GM11168 (cell line): ENCODE measurements around the gene OPRD1.
"Not testable (repeated sequence)": the region's sequence is repeated elsewhere in the genome, so short reads cannot be mapped to it uniquely, and the experiment has no call there.

Experiments
- in situ Hi-C: fragments of 300-500 bp; cut with MboI; formaldehyde crosslinking; loops from one replicate; pipeline ENCODE4 v1.12.0; 2022; ENCODE audit warnings: low sequenced_read_pairs; ENCODE audit not compliant: unreplicated experiment

OPRD1 gene

DNA sequence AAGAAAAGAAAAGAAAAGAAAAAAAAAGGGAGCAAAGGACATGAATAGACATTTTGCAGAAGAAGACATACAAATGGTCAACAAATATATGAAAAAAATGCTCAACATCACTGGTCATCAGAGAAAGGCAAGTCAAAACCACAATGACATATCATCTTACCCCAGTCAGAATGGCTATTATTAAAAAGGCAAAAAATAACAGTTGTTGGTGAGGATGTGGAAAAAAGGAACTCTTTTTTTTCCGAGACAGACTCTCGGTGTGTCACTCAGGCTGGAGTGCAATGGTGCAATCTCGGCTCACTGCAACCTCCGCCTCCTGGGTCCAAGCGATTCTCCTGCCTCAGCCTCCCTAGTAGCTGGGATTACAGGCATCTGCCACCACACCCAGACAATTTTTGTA lies 63.2 kb downstream of the OPRD1 start:
- in situ Hi-C loops, result not testable (repeated sequence)

DNA sequence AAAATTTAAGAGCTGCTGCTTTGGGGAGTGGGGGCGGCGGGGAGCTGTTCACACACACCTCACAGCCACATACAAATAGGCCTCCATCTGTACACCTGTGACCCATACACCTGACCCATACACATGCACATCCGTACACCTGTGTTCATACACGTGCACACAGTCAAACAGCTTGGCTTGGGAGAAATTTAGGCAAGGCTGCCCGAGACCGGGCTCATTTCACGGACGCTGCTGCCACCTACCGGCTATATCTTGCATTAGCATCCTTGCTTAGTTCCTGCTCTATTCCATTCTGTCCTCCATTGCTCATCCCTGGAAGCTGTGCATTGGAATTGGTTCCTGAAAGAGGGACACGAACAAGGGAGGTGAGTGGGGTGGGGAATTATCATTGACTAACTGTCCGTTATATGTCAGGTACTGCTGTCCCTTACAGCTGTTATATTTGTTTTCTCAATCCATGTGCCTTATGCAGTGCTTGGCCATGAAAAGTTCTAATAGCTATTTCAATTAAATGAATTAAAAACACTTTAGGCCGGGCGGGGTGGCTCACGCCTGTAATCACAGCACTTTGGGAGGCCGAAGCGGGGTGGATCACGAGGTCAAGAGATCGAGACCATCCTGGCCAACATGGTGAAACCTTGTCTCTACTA lies 65.3 kb downstream of the OPRD1 start:
- in situ Hi-C loops, result no loop called here

DNA sequence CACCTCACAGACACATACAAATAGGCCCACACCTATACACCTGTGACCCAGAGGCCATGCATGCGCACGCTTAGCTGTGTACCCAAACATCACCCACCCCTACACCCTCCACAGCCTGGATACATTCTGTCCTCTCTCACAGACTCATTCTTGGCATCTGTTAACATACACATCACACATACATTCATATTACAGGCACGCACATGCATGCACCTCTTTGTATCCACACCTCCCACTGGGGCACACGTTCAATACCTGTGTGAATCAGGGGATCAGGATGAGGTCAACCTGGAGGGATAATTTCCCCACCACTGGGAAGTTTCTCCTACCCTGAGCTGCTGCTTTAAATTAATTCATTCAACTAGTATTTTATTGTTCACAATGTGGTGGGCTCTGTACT lies 66.8 kb downstream of the OPRD1 start:
- in situ Hi-C loops, result no loop called here

DNA sequence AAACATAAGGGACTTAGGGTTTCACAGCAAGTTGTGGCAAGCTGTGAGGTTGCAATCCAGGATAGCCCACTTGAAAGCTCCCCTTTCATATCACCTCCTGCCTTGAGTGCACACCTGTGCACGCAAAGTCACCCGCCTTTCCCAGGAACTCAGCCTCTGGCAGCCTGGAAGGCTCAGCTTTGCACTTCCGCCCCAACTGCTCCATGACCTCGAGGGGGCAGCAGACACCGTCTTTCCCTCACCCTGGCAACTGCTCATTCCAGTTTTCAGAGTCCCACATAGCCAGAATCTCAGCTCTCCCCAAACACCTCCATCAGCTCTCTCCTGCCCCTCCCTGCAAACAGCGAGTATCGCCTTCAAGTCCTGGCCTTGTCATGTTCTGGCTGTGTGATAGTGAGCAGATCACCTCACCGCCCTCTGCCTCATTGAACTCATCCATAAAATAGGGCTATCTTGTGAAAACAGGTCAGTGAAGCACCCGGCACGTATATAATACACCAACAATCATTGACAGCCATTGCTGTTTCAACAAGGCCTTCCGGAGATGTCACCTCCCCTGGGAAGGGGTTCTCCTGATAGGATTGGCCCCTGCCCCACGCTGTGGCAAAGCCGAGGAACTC lies 70.1 kb downstream of the OPRD1 start:
- in situ Hi-C loops, result loop anchor here (5.0 to 10.0 kb wide), 2 partner anchors 150 to 313 kb away; no protein-coding TSS in a partner anchor

DNA sequence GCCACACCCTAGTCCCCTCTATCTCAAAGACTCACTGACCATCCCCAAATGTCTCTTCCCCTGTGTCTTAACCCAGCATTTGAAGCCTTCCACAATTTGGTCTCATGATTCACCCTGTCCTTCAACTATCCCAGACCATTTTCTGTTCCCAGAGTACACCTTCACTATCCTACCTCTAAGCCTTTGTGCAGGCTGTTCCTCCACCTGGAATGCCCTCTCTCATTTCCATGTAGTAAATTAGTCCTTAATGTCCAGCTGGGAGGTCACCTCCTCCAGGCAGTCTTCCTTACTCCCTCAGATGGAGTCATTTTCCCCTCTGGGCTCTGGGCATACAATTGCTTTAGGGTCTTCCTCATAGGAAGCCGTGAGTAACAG lies 71.3 kb downstream of the OPRD1 start:
- in situ Hi-C loops, result loop anchor here (5.0 to 10.0 kb wide), 2 partner anchors 149 to 312 kb away; no protein-coding TSS in a partner anchor

DNA sequence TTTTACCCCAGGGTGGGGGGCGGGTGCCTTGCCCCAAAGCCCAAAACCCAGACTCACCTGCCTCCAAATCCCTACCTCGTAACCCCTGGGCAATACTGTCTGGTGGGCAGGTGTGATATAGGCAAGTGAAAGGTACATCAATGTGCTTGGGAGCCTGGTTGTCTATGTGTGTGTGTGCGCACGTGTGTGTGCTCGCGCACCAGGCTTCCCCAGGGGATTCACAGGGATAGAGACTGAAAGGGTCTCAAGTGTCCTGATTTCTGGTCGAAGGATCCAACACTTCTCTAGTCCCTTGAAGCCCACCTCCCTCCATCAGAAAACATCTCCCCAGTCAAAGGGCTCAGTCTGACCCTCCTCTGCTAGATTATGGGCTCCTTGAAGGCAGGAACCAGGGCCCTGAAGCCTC lies 73.5 kb downstream of the OPRD1 start:
- in situ Hi-C loops, result loop anchor here (10.0 kb wide), 1 partner anchor 309 kb away; no protein-coding TSS in a partner anchor

DNA sequence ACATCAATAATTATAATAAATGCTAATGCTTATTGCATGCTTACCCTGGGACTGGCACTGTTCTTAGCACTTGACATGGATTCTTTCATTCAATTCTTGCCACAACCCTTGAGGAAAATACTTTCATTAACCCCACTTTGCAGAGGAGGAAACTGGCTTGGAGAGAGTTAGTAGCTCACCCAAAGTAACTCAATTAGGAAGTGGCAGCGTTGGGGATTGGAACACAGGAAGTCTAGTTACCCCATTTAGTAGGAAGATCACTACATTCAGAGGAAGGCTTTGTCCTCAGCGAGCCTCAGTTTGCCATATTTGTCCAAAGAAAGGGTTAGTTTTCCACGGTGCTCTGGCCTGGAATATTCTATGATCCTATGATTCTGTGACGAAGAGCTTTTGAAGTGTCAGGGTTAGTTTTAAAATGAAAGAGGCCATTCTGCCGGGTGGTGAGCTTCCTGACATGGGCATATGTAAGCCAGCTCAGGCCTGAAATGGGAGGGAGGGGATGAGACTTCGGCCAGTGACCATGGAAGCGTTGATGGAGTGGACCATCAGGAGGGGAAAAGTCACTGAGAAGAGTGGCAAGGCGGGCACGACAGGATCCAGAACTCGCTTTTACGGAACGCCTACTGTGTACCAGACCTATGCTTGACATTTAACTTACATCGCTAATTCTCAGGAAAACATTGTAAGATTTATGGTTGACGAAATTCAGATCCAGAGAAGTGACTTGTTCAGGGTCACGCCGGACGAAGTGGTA lies 74.2 kb downstream of the OPRD1 start:
- in situ Hi-C loops, result loop anchor here (10.0 kb wide), 1 partner anchor 309 kb away; no protein-coding TSS in a partner anchor

DNA sequence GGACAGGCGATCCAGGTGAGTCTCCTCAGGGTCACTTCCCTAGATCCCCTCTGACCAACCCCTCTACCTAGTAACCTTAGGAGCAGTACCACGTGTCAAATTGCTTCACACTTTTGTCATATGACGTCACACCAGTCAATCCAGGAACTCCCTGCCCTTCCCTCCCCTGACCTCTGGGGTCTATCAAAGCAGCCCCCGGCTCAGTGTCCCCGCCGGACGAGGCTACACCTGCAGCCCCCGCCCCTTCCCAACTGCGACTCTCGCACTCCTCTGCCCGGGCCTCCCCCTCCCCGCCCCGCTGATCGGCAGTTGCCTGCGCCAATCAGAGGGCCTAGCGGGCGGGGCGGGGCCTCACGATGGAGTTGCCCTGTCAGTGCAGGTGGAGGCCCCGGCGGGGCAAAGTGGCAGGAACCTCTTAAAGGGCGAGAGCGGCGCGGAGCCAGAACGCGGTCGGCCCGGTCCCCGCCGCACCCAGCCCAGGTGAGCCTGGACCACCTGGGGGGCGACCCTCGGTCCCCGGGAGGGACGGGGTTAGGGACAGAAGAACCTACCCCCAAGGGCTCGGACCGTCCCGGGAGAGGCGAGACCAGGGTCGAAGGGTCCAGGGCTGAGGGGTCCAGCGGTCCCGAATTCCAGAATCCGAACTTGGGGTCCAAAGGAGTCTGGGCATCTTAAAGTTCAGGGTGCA lies 74.9 kb downstream of the OPRD1 start:
- in situ Hi-C loops, result loop anchor here (10.0 kb wide), 1 partner anchor 308 kb away; no protein-coding TSS in a partner anchor

DNA sequence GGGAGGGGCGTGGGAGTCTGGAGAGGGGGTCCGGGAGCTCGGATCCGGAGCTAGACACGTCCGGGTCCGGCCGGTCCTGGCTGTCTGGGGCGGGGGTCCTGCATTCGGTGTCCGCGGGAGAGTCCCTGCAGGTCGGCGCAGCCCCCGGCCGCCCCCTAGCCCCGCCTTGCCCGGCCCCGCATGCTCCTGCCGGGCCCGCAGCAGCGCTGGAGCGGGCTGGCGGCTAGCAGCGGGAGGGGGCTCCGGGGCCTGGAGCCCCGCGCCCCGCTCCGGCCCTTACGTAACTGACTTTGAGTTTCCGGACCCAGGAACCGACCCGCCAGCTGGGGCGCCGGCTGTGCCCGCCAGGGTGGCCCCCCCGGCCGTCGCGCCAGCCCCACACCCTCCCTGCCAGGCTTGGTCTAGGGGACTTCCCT lies 75.5 kb downstream of the OPRD1 start:
- in situ Hi-C loops, result loop anchor here (10.0 kb wide), 1 partner anchor 307 kb away; no protein-coding TSS in a partner anchor

DNA sequence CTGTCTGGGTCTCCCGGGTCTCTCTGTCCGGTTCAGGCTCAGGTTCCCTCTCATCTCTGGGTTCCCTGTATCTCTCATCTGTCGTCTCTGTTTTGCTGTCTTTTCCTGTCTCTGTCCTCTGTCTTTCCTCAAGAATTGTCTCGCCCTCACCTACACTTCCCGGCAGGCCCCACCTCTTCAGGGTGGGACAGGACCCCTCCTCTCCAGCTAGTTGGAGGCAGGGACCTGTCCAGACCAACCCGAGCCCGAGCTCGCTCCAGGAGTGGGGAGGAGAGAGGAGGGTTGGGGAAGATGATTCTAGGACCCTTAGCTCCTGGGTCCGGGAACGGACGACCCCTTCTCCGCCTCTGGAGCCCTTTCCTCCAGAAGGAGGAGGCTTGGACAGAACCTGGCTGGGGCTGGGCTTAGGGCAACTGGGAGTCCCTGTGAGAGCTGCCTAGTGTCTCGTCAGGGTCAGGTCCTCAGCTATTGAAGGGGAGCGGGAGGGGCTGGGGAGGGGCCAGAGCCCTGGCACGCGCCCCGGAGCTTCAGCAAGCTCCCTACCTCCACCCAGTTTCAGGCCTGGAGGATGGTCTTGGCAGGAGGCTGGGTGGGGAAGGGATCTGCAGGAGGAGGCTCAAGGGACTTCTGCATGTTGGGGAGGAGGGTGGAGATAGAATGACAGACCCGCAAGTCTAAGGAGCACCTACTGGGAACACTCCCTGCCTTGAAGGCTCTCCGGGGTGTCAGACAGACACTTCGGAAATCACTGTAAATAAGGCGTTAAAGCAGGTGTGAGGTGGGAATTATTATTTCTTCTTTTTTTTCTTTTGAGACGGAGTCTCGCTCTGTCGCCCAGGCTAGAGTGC lies 76.1 kb downstream of the OPRD1 start:
- in situ Hi-C loops, result loop anchor here (10.0 kb wide), 1 partner anchor 307 kb away; no protein-coding TSS in a partner anchor

DNA sequence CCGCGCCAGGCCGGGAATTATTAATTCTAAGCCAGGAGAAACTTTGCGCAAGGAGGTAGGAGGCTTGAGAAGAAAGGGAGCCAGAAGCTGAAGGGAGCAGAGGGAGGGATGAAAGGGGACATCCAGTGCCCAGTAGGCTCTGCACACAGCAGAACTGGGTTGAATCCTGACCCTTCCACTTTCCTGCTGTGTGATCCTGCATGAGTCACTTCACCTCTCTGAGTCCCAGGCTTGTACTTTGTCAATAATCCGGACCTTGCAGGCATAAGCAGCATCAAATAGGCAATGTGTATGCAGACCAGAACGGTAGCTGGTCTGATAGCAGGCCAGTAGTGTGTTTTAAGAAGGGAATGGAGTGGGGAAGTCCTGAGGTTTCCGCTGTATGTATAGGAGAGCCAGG lies 76.9 kb downstream of the OPRD1 start:
- in situ Hi-C loops, result loop anchor here (10.0 kb wide), 1 partner anchor 306 kb away; no protein-coding TSS in a partner anchor

DNA sequence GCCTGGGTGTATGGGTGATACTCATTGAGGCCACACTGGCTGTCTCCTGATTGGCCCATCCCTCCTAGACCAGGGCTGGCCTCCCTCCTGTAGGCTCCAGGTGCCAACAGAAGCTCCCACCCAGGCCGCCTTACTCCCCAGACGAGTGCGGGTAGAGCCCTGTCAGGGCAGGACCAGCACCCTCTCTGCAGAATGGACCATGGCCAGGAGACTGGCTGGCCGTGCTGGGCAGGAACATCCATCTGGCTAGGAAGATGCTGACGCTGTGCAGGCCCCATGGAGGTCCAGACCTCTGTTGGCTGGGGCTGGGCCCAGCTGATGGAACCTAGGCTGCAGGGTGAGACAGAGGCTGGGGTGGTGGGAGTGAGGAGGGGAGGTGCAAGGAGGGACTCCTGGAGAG lies 77.4 kb downstream of the OPRD1 start:
- in situ Hi-C loops, result loop anchor here (10.0 kb wide), 1 partner anchor 305 kb away; no protein-coding TSS in a partner anchor

DNA sequence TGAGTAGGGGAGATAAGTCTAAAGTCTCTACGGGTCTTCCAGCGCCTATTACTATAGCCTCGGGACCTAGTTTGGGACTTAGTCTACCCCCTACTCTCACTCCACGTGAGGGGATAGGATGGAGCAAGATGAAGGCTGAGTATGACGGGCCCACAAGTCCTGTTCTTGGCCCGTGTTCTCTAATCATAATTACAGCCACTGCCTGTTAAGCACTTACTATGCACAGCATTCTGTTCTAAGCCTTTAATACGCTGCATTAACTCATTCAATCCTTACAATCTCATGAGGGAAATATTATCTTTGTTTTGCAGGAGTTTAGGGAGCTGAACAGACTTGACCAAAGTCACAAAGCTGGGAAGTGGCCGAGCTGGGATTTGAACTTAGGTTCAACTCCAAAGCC lies 78.5 kb downstream of the OPRD1 start:
- in situ Hi-C loops, result no loop called here

DNA sequence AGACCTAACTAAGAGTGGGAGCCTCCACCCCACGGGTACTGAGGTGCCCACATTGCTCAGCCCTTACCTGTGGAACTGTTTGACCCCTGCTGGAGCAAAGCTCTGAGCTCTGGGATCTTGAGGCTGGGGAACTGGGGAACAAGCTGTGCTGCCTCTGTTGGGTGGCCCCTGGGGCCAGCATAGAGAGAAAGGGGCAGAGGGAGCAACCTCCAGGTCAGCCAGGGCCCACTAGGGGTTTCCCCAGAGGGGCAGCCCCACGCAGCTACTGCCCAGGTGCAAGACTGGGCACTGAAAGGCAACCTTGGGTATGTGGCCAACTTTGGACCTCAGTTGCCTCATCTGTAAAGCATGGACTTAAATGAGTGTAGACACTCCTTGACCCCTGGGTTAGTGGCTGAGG lies 78.9 kb downstream of the OPRD1 start:
- in situ Hi-C loops, result no loop called here

DNA sequence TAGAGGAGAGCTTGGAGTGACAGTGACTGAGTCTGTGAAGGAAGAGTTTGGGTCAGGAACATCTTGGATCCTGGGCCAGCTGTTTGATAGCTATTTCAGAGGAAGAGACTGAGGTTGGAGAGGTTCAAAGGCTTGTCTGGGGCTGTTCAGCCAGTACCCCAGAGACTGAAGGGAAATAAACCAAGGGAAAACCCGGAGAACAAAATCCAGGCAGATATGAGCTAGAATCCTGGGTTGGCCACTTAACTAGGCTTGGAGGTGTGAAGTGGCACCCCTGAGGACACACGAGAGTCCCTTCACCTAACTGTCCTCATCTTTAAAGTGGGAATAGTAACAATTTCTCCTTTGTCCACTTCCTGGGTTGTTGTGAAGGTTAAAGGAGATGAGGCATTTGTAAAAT lies 79.3 kb downstream of the OPRD1 start:
- in situ Hi-C loops, result no loop called here

DNA sequence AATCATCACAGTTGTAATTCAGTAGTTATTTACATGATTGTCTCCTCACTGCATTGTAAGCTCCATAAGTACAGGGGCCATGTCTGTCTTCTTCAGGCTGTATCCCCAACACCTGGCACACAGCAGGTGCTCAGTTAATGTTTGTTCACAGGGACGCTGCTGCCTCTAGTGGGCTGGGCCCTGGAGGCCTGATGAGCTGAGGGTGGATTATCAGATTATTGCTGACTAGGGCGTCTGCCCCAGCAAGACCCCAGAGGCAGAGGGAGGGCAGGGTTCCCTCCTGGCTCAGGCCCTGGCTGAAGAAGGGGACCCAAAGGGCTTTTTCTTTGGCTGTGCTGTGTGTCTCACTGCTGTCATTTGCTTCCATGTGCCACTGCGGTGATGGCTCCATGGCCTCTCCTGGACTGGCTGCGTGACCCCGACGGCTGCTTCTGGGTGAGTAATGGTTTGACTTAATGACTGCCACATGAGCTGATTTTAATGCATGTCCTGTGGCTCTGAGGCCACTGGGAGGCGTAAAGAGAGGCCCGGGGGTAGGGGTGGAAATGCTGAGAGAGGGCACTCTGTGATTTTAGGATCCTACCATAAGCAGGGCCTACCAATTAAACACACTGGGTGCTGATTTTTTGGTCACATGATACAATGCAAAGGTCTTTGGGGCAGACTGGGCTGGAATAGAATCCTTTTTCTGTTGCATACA lies 81.6 kb downstream of the OPRD1 start:
- in situ Hi-C loops, result no loop called here

DNA sequence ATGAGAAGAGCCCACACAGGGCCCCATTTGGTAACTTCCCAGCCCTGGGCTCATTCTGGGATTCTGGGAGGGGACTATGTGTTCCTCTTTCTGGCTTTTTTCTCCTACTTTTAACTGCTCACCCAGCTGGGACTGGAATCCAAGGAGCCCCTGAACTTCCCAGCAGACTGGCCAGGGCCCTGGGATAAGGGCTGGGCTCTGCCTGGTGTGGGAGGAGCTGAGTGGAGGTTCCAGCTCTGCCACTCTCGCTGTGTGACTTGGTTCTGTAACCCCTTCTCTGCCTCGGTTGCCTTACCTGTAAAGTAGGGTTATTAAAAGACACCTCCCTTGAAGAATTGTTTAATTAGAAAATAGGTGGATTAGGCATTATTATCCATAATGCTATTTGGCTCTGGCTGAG lies 82.8 kb downstream of the OPRD1 start:
- in situ Hi-C loops, result no loop called here

DNA sequence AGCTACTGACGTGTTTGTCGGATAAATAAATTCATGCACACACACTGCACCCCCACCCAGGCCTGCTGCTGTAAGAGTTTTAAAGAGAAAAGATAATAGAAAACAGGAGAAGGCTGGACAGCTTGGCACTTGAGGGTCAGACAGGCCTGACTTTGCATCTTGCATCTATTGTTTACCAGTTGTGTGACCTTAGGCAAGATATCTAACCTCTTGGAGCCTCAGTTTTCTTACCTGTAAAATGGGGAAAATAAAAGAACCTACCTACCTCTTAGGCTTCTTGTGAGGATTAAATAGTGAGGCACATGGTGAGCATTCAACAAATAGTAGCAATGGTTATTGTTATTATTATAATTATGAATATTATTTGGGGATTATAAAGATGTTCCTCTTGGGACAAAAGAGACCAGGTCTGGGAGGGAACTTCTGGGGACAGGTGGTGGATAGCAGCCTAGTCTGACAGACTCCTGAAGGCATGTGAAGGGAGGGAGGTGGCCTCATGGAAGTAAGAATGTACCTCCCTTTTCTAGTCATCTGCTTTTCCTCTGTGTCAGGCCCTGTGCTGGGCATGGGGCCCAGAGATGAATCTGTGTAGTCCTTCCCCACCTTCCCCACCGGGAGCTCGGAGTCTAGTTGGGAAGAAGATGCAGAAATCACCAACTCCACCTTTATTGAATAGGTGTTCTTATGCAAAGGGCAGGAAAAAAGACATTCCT lies 84.1 kb downstream of the OPRD1 start:
- in situ Hi-C loops, result no loop called here
